Adrenal gland (tissue), 5 donors: ENCODE measurements around the gene STIP1.

Experiments
- POLR2A ChIP-seq, 2 donors: fragments of 450-650 bp; IDR thresholded peaks; one replicate each; pipeline ENCODE4 v1.6.1; 2017; ENCODE audit warnings: antibody characterized with exemption in 2 of 2, mild to moderate bottlenecking in 2 of 2, moderate library complexity in 1 of 2
- TF ChIP-seq, protein P1 (sequence below), 6 experiments: fragments of 450-650 bp in 4 of 6; fragments of 200-600 bp in 2 of 6; sonication (generic) in 1 of 6; IDR thresholded peaks; 1 replicate in 5 of 6; 2 replicates in 1 of 6; pipeline versions ENCODE4 v1.5.1 to v1.8.0; 2016 to 2021; ENCODE audit warnings: antibody characterized with exemption in 6 of 6, mild to moderate bottlenecking in 2 of 6, moderate library complexity in 1 of 6
- donor health status: DM: no; HTN: no; CAD: no.

- TF ChIP-seq, protein P1, sequence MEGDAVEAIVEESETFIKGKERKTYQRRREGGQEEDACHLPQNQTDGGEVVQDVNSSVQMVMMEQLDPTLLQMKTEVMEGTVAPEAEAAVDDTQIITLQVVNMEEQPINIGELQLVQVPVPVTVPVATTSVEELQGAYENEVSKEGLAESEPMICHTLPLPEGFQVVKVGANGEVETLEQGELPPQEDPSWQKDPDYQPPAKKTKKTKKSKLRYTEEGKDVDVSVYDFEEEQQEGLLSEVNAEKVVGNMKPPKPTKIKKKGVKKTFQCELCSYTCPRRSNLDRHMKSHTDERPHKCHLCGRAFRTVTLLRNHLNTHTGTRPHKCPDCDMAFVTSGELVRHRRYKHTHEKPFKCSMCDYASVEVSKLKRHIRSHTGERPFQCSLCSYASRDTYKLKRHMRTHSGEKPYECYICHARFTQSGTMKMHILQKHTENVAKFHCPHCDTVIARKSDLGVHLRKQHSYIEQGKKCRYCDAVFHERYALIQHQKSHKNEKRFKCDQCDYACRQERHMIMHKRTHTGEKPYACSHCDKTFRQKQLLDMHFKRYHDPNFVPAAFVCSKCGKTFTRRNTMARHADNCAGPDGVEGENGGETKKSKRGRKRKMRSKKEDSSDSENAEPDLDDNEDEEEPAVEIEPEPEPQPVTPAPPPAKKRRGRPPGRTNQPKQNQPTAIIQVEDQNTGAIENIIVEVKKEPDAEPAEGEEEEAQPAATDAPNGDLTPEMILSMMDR (IDR thresholded peaks at IDR 0.05) = no peak
- TF ChIP-seq POLR2A (IDR thresholded peaks at IDR 0.05) = no peak
Observed at GRCh38 chr11:64211181-64211872, 25.4 kb downstream of the STIP1 start.
